GM12892 (cell line): Measurements from ENCODE around the gene LRRC25.
"Not testable (repeated sequence)": the region's sequence is repeated elsewhere in the genome, so short reads cannot be mapped to it uniquely, and the experiment has no call there.

Experiments used
- DNase-seq: peaks from one replicate; pipeline ENCODE4 v3.0.0; 2011; ENCODE audit not compliant: insufficient read length
- FAIRE-seq: peaks from 2 replicates; lab custom pipeline; 2011; peaks lifted over from hg19 to GRCh38; lab: Jason Lieb, UNC
- POLR2A ChIP-seq: IDR thresholded peaks from 2 replicates; pipeline ENCODE4 v1.6.1; 2011; ENCODE audit warnings: low read depth, low read length, control low read depth
- POLR2AphosphoS5 ChIP-seq: IDR thresholded peaks from 2 replicates; pipeline ENCODE4 v1.6.1; 2011; ENCODE audit warnings: low read depth, low read length, control low read depth
- TAF1 ChIP-seq: IDR thresholded peaks from 2 replicates; pipeline ENCODE4 v1.6.1; 2011; ENCODE audit warnings: low read depth, mild to moderate bottlenecking, control low read depth, low read length, borderline replicate concordance

LRRC25 gene

DNA sequence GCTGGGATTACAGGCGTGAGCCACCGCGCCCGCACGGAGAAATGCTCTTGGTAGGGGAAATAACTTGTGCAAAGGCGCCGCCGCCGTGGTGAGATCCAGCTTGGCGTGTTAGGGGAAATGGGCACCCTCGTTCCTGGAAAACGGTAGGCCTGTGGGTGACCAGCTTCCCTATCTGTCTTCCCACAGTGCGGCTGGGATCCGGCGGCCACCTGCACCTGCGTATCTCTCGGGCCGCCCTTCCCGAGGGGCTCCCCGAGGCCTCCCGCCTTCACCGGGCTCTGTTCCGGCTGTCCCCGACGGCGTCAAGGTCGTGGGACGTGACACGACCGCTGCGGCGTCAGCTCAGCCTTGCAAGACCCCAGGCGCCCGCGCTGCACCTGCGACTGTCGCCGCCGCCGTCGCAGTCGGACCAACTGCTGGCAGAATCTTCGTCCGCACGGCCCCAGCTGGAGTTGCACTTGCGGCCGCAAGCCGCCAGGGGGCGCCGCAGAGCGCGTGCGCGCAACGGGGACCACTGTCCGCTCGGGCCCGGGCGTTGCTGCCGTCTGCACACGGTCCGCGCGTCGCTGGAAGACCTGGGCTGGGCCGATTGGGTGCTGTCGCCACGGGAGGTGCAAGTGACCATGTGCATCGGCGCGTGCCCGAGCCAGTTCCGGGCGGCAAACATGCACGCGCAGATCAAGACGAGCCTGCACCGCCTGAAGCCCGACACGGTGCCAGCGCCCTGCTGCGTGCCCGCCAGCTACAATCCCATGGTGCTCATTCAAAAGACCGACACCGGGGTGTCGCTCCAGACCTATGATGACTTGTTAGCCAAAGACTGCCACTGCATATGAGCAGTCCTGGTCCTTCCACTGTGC is 9.1 kb downstream of the LRRC25 start:
- peak; percentile 94 for DNase-seq
- FAIRE-seq = peak; percentile 91
- no peak for TF ChIP-seq TAF1
- TF ChIP-seq POLR2AphosphoS5 = no peak
- TF ChIP-seq POLR2A = no peak

DNA sequence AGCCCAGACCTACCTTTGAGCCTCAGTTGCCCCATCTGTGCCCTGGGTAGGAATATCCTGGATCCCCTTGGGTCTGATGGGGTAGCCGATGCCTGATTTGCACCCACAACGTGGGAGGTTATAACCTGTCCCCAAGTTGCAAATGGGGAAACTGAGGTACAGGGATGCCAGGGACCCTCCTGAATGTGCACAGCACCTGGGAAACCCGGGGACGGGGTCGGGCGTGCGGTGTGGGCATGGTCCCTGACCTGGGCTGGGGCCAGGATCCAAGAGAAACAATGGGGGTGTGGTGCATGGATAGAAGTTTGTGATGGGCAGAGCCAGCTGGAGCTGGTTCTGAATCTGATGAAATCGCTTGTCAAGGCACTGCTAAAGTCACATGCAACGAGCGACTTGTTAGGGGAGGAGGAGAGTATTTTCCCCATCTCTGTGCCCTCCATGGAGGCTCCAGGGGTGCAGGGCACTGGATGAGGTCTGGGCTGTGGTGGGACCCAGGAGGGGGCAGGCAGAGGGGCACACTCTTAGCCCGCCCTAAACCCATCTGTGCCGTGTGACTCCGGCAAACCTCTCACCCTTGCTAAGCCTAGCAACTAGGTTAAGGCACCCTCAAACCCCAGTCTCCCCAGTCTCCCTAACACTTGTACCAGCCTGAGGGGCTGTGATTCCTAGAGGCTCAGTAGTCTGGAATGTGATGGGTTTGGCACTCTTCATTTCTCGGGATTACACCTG is 10.7 kb downstream of the LRRC25 start:
- TF ChIP-seq TAF1 (no peak), POLR2AphosphoS5 (no peak), POLR2A (no peak)
- DNase-seq (no peak), FAIRE-seq (no peak)

DNA sequence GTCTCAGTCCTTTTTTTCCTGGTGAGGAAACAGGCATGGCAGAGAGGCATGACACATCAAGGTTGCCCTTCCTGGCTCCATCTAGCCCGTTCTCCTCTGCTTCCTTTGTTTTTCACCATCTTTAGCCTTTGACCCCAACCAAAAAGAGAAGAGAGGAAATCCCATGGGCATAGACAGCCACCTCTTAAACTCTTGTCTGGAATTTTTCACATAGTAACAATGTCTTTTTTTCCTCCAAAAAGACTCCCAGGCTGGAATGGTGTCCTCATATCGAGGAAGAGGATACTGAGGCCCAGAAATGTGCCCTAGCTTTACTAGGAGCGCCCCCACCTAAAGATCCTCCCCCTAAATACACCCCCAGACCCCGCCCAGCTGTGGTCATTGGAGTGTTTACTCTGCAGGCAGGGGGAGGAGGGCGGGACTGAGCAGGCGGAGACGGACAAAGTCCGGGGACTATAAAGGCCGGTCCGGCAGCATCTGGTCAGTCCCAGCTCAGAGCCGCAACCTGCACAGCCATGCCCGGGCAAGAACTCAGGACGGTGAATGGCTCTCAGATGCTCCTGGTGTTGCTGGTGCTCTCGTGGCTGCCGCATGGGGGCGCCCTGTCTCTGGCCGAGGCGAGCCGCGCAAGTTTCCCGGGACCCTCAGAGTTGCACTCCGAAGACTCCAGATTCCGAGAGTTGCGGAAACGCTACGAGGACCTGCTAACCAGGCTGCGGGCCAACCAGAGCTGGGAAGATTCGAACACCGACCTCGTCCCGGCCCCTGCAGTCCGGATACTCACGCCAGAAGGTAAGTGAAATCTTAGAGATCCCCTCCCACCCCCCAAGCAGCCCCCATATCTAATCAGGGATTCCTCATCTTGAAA is 11.5 kb downstream of the LRRC25 start, which contains the start of gene GDF15:
GDF15 (plus strand) TSS at position 484 of the 868 bp plus-strand sequence; CDS start at position 516, 32 bp downstream.
- no peak for FAIRE-seq
- DNase-seq = no peak
- TF ChIP-seq TAF1 = no peak
- TF ChIP-seq POLR2AphosphoS5 = no peak

DNA sequence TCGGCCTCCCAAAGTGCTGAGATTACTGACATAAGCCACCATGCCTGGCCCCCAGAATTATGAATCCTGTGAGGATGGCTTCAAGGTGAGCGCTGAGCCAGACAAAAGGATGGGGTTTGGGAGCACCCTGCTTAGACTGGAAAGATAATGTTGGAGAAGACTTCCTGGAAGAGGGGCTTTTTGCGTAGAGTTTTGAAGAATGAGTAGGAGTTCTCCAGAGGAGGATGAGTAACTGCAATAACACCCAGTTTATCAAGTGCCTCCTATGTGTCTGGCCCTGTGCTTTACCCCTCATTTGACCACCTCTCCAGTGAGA is 12.1 kb downstream of the LRRC25 start:
- DNase-seq (no peak), FAIRE-seq (no peak)
- no peak for TF ChIP-seq POLR2AphosphoS5
- TF ChIP-seq TAF1 = no peak
- TF ChIP-seq POLR2A = no peak

DNA sequence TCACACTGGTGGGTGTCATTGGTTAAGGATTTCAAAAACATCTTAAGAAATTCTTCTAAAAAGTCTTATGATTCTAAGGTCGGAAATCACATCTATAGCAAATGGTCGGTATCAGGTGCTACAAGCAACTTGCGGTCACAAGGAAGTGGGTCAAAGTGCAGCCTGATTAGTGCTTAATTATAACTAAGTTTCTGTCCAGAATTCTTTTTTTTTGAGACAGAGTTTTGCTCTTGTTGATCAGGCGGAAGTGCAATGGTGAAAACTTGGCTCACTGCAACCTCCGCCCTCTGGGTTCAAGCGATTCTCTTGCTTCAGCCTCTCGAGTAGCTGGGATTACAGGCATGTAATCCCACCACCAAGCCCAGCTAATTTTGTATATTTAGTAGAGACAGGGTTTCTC is 12.6 kb downstream of the LRRC25 start:
- no peak for DNase-seq
- TF ChIP-seq POLR2AphosphoS5 = no peak
- TF ChIP-seq POLR2A = no peak
- no peak for TF ChIP-seq TAF1
- FAIRE-seq = no peak

DNA sequence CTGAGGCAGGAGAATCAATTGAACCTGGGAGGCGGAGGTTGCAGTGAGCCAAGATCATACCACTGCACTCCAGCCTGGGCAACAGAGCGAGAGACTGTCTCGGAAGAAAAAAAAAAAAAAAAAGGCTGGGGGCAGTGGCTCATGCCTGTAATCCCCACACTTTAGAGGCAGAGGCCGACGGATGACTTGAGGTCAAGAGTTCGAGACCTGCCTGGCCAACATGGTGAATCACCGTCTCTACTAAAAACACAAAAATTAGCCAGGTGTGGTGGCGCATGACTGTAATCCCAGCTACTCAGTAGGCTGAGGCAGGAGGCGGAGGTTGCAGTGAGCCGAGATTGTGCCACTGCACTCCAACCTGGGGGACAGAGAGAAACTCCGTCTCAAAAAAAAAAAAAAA is 13.8 kb downstream of the LRRC25 start:
- not testable (repeated sequence) for FAIRE-seq

DNA sequence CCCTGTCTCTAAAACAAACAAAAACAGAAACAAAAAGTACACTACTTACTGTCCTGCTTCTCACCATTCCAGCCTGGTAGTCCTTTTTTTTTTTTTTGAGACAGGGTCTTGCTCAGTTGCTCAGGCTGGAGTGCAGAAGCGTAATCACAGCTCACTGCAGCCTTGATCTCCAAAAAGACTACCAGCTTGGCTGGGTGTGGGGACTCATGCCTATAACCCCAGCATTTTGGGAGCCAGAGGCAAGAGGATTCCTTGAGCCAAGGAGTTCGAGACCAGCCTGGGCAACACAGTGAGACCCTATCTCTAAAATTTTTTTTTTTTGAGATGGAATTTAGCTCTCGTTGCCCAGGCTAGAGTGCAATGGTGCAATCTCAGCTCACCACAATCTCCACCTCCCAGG is 16.6 kb downstream of the LRRC25 start:
- FAIRE-seq (no peak), DNase-seq (no peak)
- no peak for TF ChIP-seq TAF1

More for the DNA sequence above, 13.8 kb downstream of the LRRC25 start:
- not testable (repeated sequence) for DNase-seq

DNA sequence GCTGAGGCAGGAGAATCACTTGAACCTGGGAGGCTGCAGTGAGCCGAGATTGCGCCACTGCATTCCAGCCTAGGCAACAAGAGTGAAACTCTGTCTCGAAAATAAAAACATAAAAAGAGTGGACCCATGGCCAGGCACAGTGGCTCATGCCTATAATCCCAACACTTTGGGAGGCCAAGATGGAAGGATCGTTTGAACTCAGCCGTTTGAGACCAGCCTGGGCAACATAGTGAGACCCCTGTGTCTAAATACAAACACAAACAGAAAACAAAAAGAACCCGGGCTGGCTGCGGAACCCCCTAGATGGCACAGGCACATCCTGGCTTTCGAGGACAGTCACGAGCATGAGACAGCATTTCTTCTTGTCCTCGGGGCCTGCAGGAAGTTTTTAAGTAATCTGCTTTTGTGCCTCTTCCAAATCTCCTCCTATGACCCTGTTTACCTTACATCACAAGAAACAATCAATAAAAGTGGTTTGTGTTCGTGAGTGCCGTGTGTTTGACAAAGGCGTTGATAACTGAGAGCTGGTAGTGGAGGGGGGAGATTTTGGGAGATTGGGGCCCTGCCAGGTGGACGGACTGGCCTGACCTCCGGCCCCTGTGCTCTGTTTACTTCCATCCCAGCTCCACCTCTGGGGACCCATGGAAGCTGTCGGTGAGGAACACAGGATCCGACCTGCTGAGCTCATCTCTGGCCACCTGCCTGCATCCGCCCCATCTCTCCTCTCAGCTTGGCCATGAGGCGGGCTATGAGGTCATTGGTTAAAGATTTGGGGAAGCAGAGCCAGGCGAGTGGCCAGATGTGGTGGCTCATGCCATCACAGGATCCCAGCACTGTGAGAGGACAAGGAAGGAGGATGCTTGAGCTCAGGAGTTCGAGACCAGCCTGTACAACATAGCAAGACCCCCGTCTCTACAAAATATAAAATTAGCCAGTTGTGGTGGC is 17.3 kb downstream of the LRRC25 start:
- FAIRE-seq = no peak

DNA sequence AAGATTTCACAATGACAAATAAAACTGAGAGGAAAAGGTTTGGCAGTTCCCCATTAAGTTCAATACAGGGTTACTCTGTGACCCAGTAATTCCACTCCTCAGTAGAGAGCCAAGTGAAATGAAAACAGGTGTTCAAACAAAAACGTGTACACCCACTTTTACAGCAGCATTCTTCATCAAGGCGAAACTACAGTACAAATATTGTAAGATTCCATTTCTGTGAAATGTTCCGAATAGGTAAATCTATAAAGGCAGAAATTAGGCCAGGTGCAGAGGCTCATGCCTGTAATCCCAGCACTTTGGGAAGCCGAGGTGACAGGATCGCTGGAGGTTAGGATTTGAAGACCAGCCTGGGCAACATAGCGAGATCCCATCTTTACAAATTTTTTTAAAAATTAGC is 20.4 kb downstream of the LRRC25 start:
- no peak for TF ChIP-seq POLR2AphosphoS5
- TF ChIP-seq POLR2A = no peak
- no peak for TF ChIP-seq TAF1
- FAIRE-seq (no peak), DNase-seq (no peak)

More for the DNA sequence above, 17.3 kb downstream of the LRRC25 start:
- DNase-seq = no peak
- TF ChIP-seq POLR2AphosphoS5 (no peak), TAF1 (no peak), POLR2A (no peak)

DNA sequence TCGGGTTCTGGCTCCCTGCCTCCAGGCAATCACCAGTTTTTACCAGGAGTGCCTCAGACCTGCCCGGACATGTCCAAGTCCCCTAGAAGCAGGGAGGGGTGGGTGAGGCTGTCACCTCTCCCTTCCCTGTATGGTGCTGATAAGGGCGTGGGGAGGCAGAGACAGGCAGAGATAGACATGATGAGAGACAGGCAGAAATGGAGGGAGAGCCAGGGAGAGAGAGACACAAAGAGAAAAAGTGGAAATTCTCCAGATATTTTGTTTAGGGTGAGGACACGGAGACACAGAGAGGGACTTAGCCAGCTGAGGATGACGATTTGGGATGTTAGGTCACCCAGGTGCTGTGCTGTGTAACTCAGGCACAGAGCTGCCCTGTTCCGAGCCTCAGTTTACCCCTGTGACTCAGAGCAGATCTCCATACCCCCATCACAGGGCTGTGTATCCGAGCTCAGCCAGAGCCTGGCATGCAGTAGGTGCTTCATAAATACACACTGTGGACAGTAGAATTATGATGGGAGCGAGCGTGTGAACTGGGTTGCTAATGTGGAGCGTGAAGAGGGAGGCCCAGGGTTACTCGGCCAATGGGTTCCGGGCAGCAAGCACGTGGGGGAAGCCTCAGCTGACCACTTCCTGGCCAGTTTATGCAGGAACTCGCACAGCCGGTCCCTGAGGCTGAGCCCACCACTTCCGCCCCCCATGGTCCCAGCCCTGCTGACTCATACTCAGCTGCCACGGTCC is 23.4 kb downstream of the LRRC25 start:
- peak; percentile 69; the same call in 1 of the 2 replicates for TF ChIP-seq POLR2AphosphoS5
- 0 out of 2 replicates have a peak, but pooled peaks have one; percentile 34 for TF ChIP-seq TAF1
- peak; percentile 71; the same call in 1 of the 2 replicates for TF ChIP-seq POLR2A
- peak; percentile 92 for FAIRE-seq
- peak; percentile 92 for DNase-seq

DNA sequence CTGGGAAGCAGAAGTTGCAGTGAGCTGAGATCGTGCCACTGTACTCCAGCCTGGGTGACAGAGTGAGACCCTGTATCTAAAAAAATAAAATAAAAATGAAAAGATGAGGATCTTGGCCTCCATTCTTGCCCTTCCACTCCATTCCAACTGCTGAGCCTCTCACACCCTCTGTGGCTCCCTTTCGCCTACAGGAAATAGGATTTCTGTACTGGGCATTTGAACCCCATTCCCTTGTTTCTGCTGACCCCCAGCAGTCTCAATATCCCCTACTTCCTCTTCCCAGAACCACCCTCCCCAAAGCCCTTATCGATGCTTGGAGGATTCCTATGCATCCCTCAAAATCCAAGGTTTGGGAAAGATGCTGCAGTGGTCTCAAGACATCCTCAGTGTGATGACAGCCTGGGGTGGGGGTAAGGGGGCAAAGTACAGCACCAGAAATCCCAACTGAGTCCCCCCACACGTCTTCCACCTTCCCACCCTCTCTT is 24.0 kb downstream of the LRRC25 start:
- FAIRE-seq (no peak), DNase-seq (no peak)
- no peak for TF ChIP-seq POLR2AphosphoS5
- TF ChIP-seq TAF1 = no peak
- no peak for TF ChIP-seq POLR2A
